ENCODE results near the gene EBLN1. TPM values are rescaled to one million over a fixed set of nuclear protein-coding genes. Genes with fewer than 3 reads are reported as not detected.

The EBLN1 gene
- total RNA-seq, 4 donors from 2014 or later, result not detected

GRCh38 chr10:22245567-22245966, 27.8 kb upstream of the EBLN1 start:
- Histone ChIP-seq H3K4me3 (no peak overlapping the region), H3K4me1 (peaks cover 0 to 4% (median 0%) of the 10 kb centered on the region in 4 donors), H3K27me3 (peaks cover 20% of the 10 kb centered on the region), H3K36me3 (no peaks in the 10 kb centered on the region), H3K9me3 (no peaks in the 10 kb centered on the region), H3K27ac (no peak overlapping the region)
- TF ChIP-seq CTCF (IDR thresholded peaks at IDR 0.05), result no peak
- TF ChIP-seq EP300 (IDR thresholded peaks at IDR 0.05; ENCODE audit: low read depth), result no peak
- no peak for TF ChIP-seq POLR2A (IDR thresholded peaks at IDR 0.05)
- no peak for TF ChIP-seq POLR2AphosphoS5 (IDR thresholded peaks at IDR 0.05)
- in situ Hi-C loops (cut with MboI; ENCODE audit: low pct_ligation_motif_present in 1 of 4, low pct_unique_long_range_greater_than_20kb in 1 of 4, low sequenced_read_pairs in 3 of 4) (loop anchor here in 1 of 4 donors (10.0 kb wide), 1 partner anchor 69 kb away; the partner anchor contains the start of gene COMMD3), intact Hi-C loops (cut with DNase I; ENCODE audit: low total_unique reads) (no loop called here)
- no peak for DNase-seq
- WGBS, 2 donors (ENCODE audit: low coverage in 1 of 2), result 77 to 100% methylated on average over 1 to 2 of the region's 2 CpGs

- no peak for TF ChIP-seq POLR2A (IDR thresholded peaks at IDR 0.05)
- TF ChIP-seq CTCF (IDR thresholded peaks at IDR 0.05), result no peak
- TF ChIP-seq EP300 (IDR thresholded peaks at IDR 0.05; ENCODE audit: low read depth), result no peak
- no peak for TF ChIP-seq POLR2AphosphoS5 (IDR thresholded peaks at IDR 0.05)
- in situ Hi-C loops (cut with MboI; ENCODE audit: low pct_ligation_motif_present in 1 of 4, low pct_unique_long_range_greater_than_20kb in 1 of 4, low sequenced_read_pairs in 3 of 4) (loop anchor here in 1 of 4 donors (10.0 kb wide), 1 partner anchor 70 kb away; the partner anchor contains the start of gene COMMD3), intact Hi-C loops (cut with DNase I; ENCODE audit: low total_unique reads) (no loop called here)
- Histone ChIP-seq H3K4me1 (no peaks in the 10 kb centered on the region), H3K36me3 (no peaks in the 10 kb centered on the region), H3K27ac (no peak overlapping the region), H3K4me3 (no peak overlapping the region), H3K27me3 (peaks cover 20% of the 10 kb centered on the region), H3K9me3 (no peaks in the 10 kb centered on the region)
- WGBS, 2 donors (ENCODE audit: low coverage in 1 of 2), result 69 to 92% methylated on average over 3 of the region's 3 CpGs
- no peak for DNase-seq
These were observed 27.0 kb upstream of the EBLN1 start for GRCh38 chr10:22244855-22245254.

GRCh38 chr10:22244001-22244400, 26.2 kb upstream of the EBLN1 start:
- Histone ChIP-seq H3K27me3 (peaks cover 28% of the 10 kb centered on the region), H3K4me3 (no peak overlapping the region), H3K9me3 (no peaks in the 10 kb centered on the region), H3K4me1 (no peaks in the 10 kb centered on the region), H3K36me3 (no peaks in the 10 kb centered on the region), H3K27ac (no peak overlapping the region)
- in situ Hi-C loops (cut with MboI; ENCODE audit: low pct_ligation_motif_present in 1 of 4, low pct_unique_long_range_greater_than_20kb in 1 of 4, low sequenced_read_pairs in 3 of 4), result loop anchor here in 1 of 4 donors (10.0 kb wide), 1 partner anchor 71 kb away; the partner anchor contains the start of gene COMMD3
- no peak for TF ChIP-seq EP300 (IDR thresholded peaks at IDR 0.05; ENCODE audit: low read depth)
- no peak for TF ChIP-seq POLR2AphosphoS5 (IDR thresholded peaks at IDR 0.05)
- TF ChIP-seq POLR2A (IDR thresholded peaks at IDR 0.05), result no peak
- TF ChIP-seq CTCF (IDR thresholded peaks at IDR 0.05), result no peak
- 72% methylated on average over 4 of the region's 4 CpGs; no CpG with 5 or more reads in 1 of the 2 donors for WGBS, 2 donors (ENCODE audit: low coverage in 1 of 2)
- intact Hi-C loops (cut with DNase I; ENCODE audit: low total_unique reads), result no loop called here
- DNase-seq, result no peak

- Histone ChIP-seq H3K4me3 (no peak overlapping the region), H3K27me3 (peaks cover 34% of the 10 kb centered on the region), H3K4me1 (no peaks in the 10 kb centered on the region), H3K9me3 (no peaks in the 10 kb centered on the region), H3K36me3 (no peaks in the 10 kb centered on the region), H3K27ac (no peak overlapping the region)
- TF ChIP-seq CTCF (IDR thresholded peaks at IDR 0.05) (no peak), POLR2AphosphoS5 (IDR thresholded peaks at IDR 0.05) (no peak), EP300 (IDR thresholded peaks at IDR 0.05; ENCODE audit: low read depth) (no peak), POLR2A (IDR thresholded peaks at IDR 0.05) (no peak)
- no peak for DNase-seq
- WGBS, 2 donors (ENCODE audit: low coverage in 1 of 2), result 51 to 59% methylated on average over 4 of the region's 4 CpGs
- in situ Hi-C loops (cut with MboI; ENCODE audit: low pct_ligation_motif_present in 1 of 4, low pct_unique_long_range_greater_than_20kb in 1 of 4, low sequenced_read_pairs in 3 of 4), result loop anchor here in 1 of 4 donors (10.0 kb wide), 1 partner anchor 71 kb away; the partner anchor contains the start of gene COMMD3
- intact Hi-C loops (cut with DNase I; ENCODE audit: low total_unique reads), result no loop called here
These were observed 25.5 kb upstream of the EBLN1 start for GRCh38 chr10:22243321-22243720.

All from transverse colon (tissue), 4 donors.